Ishikawa (cell line): Measurements from ENCODE around the gene MICALL2.

ENCODE experiments used
- CEBPB ChIP-seq: IDR thresholded peaks from 2 replicates; pipeline ENCODE4 v1.6.1; 2012
- CREB1 ChIP-seq: IDR thresholded peaks from 2 replicates; pipeline ENCODE4 v1.6.1; 2012; ENCODE audit warnings: low read depth
- EGR1 ChIP-seq: IDR thresholded peaks from 2 replicates; pipeline ENCODE4 v1.6.1; 2012
- EP300 ChIP-seq: IDR thresholded peaks from 2 replicates; pipeline ENCODE4 v1.6.1; 2012; ENCODE audit warnings: borderline replicate concordance
- FOXM1 ChIP-seq: IDR thresholded peaks from 2 replicates; pipeline ENCODE4 v1.6.1; 2012; ENCODE audit warnings: low read depth, borderline replicate concordance
- NFIC ChIP-seq: IDR thresholded peaks from 2 replicates; pipeline ENCODE4 v1.6.1; 2012
- RAD21 ChIP-seq: IDR thresholded peaks from 2 replicates; pipeline ENCODE4 v1.6.1; 2012; ENCODE audit warnings: low read depth
- REST ChIP-seq: IDR thresholded peaks from 2 replicates; pipeline ENCODE4 v1.6.1; 2012; ENCODE audit warnings: low read depth, mild to moderate bottlenecking
- TAF1 ChIP-seq: IDR thresholded peaks from 2 replicates; pipeline ENCODE4 v1.6.1; 2012; ENCODE audit warnings: low read depth, mild to moderate bottlenecking
- TCF12 ChIP-seq: IDR thresholded peaks from 2 replicates; pipeline ENCODE4 v1.6.1; 2012; ENCODE audit warnings: low read depth
- TEAD4 ChIP-seq: IDR thresholded peaks from 2 replicates; pipeline ENCODE4 v1.6.1; 2012
- USF1 ChIP-seq: IDR thresholded peaks from 2 replicates; pipeline ENCODE4 v1.6.1; 2012
- YY1 ChIP-seq: IDR thresholded peaks from 2 replicates; pipeline ENCODE4 v1.6.1; 2012; ENCODE audit warnings: low read depth
- ZBTB7A ChIP-seq: IDR thresholded peaks from 2 replicates; pipeline ENCODE4 v1.6.1; 2012; ENCODE audit warnings: low read depth
- TF ChIP-seq, protein P1 (sequence below): IDR thresholded peaks from 2 replicates; pipeline ENCODE4 v1.6.1; 2012

Gene MICALL2

DNA sequence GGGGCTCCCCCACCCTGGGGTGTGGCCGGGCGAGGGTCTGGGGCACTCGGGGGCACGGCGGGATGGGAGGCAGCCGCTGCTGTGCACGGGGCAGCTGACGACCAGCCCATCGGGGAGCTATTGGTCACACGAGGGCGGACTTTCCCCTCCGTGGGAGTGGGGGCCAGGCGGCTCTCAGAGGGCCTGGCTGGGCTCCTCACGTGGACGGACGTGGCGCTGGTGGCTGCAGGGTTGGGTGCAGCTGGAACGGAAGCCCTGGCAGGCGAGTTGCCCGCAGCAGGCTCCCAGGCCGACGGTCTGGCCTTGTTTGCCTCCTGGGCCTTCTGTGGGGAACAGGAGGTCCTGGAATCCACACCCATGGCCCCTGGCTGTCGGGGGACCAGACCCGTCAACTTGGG, 14.3 kb downstream of the MICALL2 start:
- no peak for TF ChIP-seq ZBTB7A
- no peak for TF ChIP-seq TCF12
- TF ChIP-seq EGR1: no peak
- no peak for TF ChIP-seq CREB1
- no peak for TF ChIP-seq FOXM1
- TF ChIP-seq USF1: no peak
- no peak for TF ChIP-seq TAF1
- TF ChIP-seq REST: no peak
- TF ChIP-seq NFIC: no peak
- TF ChIP-seq, protein P1, sequence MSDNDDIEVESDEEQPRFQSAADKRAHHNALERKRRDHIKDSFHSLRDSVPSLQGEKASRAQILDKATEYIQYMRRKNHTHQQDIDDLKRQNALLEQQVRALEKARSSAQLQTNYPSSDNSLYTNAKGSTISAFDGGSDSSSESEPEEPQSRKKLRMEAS: no peak
- no peak for TF ChIP-seq EP300
- no peak for TF ChIP-seq RAD21
- no peak for TF ChIP-seq TEAD4
- TF ChIP-seq CEBPB: no peak
- TF ChIP-seq YY1: no peak

- TF ChIP-seq EP300 (no peak), FOXM1 (no peak), TAF1 (no peak), TEAD4 (no peak), YY1 (no peak), EGR1 (no peak), USF1 (no peak), REST (no peak), CEBPB (no peak), TCF12 (no peak), CREB1 (no peak)
- TF ChIP-seq, protein P1: no peak
Observed at GRCh38 chr7:1444214-1444924, 14.9 kb downstream of the MICALL2 start.

- TF ChIP-seq TEAD4 (no peak), ZBTB7A (no peak), FOXM1 (no peak), CREB1 (no peak), RAD21 (no peak), NFIC (no peak), TCF12 (no peak), EP300 (no peak), CEBPB (no peak), EGR1 (no peak), TAF1 (no peak), USF1 (no peak), REST (no peak)
- TF ChIP-seq, protein P1: no peak
Observed at GRCh38 chr7:1442355-1443124, 16.7 kb downstream of the MICALL2 start.
